ENCODE data around the gene METTL6.

GRCh38 chr3:15470849-15471248, 43.5 kb upstream of the METTL6 start:
- no peak for TF ChIP-seq EZH2phosphoT487 (IDR thresholded peaks at IDR 0.05; ENCODE audit: insufficient read depth, low read depth)
- TF ChIP-seq EZH2 (IDR thresholded peaks at IDR 0.05; ENCODE audit: insufficient read depth, poor library complexity, severe bottlenecking), result no peak

All from GM23248 (cell line).